HL-60 (cell line): ENCODE measurements around the gene SPCS1.

Experiments
- GABPA ChIP-seq: IDR thresholded peaks from 2 replicates; pipeline ENCODE4 v1.6.1; 2012; ENCODE audit warnings: low read depth
- POLR2AphosphoS5 ChIP-seq: IDR thresholded peaks from 2 replicates; pipeline ENCODE4 v1.6.1; 2012; ENCODE audit warnings: low read depth
- SPI1 ChIP-seq: IDR thresholded peaks from 2 replicates; pipeline ENCODE4 v1.6.1; 2012; ENCODE audit warnings: low read depth, mild to moderate bottlenecking, borderline replicate concordance
- TF ChIP-seq, protein P1 (sequence below): IDR thresholded peaks from one replicate; pipeline ENCODE4 v1.5.1; 2011; ENCODE audit warnings: low read length, control low read depth, inconsistent platforms; ENCODE audit not compliant: insufficient read depth
- TF ChIP-seq, protein P2 (sequence below): IDR thresholded peaks from 2 replicates; pipeline ENCODE4 v1.6.1; 2012; ENCODE audit warnings: low read depth; ENCODE audit not compliant: insufficient replicate concordance

- TF ChIP-seq POLR2AphosphoS5 (no peak), GABPA (no peak), SPI1 (no peak)
- TF ChIP-seq, protein P1, sequence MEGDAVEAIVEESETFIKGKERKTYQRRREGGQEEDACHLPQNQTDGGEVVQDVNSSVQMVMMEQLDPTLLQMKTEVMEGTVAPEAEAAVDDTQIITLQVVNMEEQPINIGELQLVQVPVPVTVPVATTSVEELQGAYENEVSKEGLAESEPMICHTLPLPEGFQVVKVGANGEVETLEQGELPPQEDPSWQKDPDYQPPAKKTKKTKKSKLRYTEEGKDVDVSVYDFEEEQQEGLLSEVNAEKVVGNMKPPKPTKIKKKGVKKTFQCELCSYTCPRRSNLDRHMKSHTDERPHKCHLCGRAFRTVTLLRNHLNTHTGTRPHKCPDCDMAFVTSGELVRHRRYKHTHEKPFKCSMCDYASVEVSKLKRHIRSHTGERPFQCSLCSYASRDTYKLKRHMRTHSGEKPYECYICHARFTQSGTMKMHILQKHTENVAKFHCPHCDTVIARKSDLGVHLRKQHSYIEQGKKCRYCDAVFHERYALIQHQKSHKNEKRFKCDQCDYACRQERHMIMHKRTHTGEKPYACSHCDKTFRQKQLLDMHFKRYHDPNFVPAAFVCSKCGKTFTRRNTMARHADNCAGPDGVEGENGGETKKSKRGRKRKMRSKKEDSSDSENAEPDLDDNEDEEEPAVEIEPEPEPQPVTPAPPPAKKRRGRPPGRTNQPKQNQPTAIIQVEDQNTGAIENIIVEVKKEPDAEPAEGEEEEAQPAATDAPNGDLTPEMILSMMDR, result no peak
- TF ChIP-seq, protein P2, sequence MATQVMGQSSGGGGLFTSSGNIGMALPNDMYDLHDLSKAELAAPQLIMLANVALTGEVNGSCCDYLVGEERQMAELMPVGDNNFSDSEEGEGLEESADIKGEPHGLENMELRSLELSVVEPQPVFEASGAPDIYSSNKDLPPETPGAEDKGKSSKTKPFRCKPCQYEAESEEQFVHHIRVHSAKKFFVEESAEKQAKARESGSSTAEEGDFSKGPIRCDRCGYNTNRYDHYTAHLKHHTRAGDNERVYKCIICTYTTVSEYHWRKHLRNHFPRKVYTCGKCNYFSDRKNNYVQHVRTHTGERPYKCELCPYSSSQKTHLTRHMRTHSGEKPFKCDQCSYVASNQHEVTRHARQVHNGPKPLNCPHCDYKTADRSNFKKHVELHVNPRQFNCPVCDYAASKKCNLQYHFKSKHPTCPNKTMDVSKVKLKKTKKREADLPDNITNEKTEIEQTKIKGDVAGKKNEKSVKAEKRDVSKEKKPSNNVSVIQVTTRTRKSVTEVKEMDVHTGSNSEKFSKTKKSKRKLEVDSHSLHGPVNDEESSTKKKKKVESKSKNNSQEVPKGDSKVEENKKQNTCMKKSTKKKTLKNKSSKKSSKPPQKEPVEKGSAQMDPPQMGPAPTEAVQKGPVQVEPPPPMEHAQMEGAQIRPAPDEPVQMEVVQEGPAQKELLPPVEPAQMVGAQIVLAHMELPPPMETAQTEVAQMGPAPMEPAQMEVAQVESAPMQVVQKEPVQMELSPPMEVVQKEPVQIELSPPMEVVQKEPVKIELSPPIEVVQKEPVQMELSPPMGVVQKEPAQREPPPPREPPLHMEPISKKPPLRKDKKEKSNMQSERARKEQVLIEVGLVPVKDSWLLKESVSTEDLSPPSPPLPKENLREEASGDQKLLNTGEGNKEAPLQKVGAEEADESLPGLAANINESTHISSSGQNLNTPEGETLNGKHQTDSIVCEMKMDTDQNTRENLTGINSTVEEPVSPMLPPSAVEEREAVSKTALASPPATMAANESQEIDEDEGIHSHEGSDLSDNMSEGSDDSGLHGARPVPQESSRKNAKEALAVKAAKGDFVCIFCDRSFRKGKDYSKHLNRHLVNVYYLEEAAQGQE, result no peak
Measured at GRCh38 chr3:52683611-52684010, 22.3 kb upstream of the SPCS1 start.
